Body of pancreas (tissue), 4 donors: Measurements from ENCODE around the gene CCT8L2. TPM values are rescaled to one million over a fixed set of nuclear protein-coding genes. Genes with fewer than 3 reads are reported as not detected.
A peak's percentile ranks its signal among the peaks of the same experiment; 100 is the strongest.
"Not testable (repeated sequence)": the region's sequence is repeated elsewhere in the genome, so short reads cannot be mapped to it uniquely, and the experiment has no call there.

Experiments used
- ATAC-seq: fragments of 150-250 bp; one replicate; pipeline ENCODE4 v1.9.1; 2016
- DNase-seq, 4 donors: peaks; one replicate each; pipeline ENCODE4 v3.0.0-alpha.2; 2019
- H3K27ac ChIP-seq, 4 donors: fragments of 200-600 bp; sonication (generic); 1 replicate in 3 of 4; 2 replicates in 1 of 4; pipeline versions ENCODE4 v1.5.1 to v1.6.1; 2016 to 2019; ENCODE audit warnings: mild to moderate bottlenecking in 1 of 4, mixed read lengths in 1 of 4, moderate library complexity in 1 of 4
- H3K27me3 ChIP-seq, 2 donors: fragments of 200-600 bp; sonication (generic); one replicate each; pipeline ENCODE4 v1.6.0; 2016; ENCODE audit warnings: mild to moderate bottlenecking in 1 of 2
- H3K36me3 ChIP-seq, 2 donors: fragments of 200-600 bp; sonication (generic); replicated peaks in 1 of 2; 2 replicates each; pipeline ENCODE4 v1.5.1; 2016; ENCODE audit warnings: low read depth in 2 of 2; ENCODE audit not compliant: insufficient read depth in 1 of 2
- H3K4me1 ChIP-seq: fragments of 200-600 bp; sonication (generic); one replicate; pipeline ENCODE4 v1.6.0; 2016
- H3K4me3 ChIP-seq, 2 donors: fragments of 200-600 bp; sonication (generic); 1 replicate in 1 of 2; 2 replicates in 1 of 2; pipeline ENCODE4 v1.5.1; 2016 to 2019
- H3K9me3 ChIP-seq, 3 donors: fragments of 200-600 bp; sonication (generic); 1 replicate in 2 of 3; 2 replicates in 1 of 3; pipeline ENCODE4 v1.5.1; 2016
- CTCF ChIP-seq, 7 experiments: fragments of 450-650 bp in 4 of 7; fragments of 200-600 bp in 3 of 7; sonication (generic) in 3 of 7; IDR thresholded peaks; one replicate each; pipeline ENCODE4 v1.5.1; 2016 to 2019; ENCODE audit warnings: antibody characterized with exemption in 7 of 7
- POLR2A ChIP-seq, 3 donors: fragments of 450-650 bp; IDR thresholded peaks; one replicate each; pipeline ENCODE4 v1.6.1; 2016; ENCODE audit warnings: antibody characterized with exemption in 3 of 3, mild to moderate bottlenecking in 2 of 3
- WGBS, 2 donors: methylation state at CpG; one replicate each; pipeline ENCODE4 v1.1.5; 2017; 5-methylcytosine and 5-hydroxymethylcytosine counted together
- intact Hi-C: fragments of 100-400 bp; cut with DNase I; formaldehyde crosslinking; loops from one replicate; pipeline ENCODE4 v1.15.1; 2023
- total RNA-seq, 2 donors: library from RNA; depleted of rRNA; stranded (reverse); fragments of >200 nt; gene quantifications; one replicate each; pipeline ENCODE4 v1.1.0, GENCODE V29; 2016

CCT8L2 gene
- total RNA-seq, 2 donors from 2014 or later = not detected

DNA sequence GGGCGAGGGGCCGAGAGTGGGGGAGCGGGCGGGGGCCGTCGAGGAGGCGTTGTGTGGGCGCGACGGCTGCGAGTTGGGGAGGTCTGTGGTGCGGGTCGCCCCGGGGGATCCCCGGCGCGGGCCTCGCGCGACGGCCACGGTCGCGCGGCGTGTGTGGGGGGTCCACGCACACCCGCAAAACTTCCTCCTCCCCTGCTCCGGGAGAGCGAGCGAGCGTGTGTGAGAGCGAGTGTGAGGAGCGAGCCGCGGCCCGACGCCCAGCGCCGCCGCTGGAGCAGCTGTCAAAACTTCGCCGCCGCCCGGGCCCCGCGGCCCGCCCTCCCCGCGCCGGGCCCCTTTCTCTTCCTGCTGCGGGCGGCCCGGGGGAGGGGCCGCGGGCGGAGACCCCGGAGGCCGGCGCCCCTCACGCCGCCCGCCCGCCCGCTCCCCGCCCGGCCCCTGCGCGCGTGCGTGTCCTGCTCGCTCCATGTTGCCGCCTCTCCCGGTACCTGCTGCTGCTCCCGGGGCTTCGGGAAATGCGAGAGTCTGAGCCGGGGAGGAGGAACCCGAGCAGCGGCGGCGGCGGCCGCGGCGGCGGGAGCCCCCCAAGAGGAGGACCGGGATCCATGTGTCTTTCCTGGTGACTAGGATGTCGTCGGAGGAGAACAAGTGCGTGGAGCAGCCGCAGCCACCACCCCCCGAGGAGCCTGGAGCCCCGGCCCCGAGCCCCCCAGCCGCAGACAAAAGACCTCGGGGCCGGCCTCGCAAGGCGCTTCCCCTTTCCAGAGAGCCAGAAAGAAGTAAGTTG is 9.0 kb upstream of the CCT8L2 start:
- Histone ChIP-seq H3K4me1 (no peaks in the 10 kb centered on the region), H3K4me3 (no peak overlapping the region), H3K36me3 (no peaks in the 10 kb centered on the region), H3K27me3 (peaks cover 0 to 4% of the 10 kb centered on the region in 2 donors), H3K27ac (peak overlapping the region in 1 of 4 donors; percentile 75), H3K9me3 (peaks cover 0 to 5% (median 0%) of the 10 kb centered on the region in 3 donors)
- DNase-seq (peak in 2 of 4 donors; percentile 9 to 14), ATAC-seq (peak; percentile 43)
- intact Hi-C loops = no loop called here
- TF ChIP-seq POLR2A (IDR thresholded peaks at IDR 0.05) (no peak), CTCF (IDR thresholded peaks at IDR 0.05) (no peak)
- 0 to 1% methylated on average over 4 to 72 of the region's 100 CpGs for WGBS, 2 donors

GRCh38 chr22:16600644-16601436 is 8.2 kb upstream of the CCT8L2 start:
- DNase-seq (peak; percentile 45 to 68 (median 57)), ATAC-seq (peak; percentile 86)
- H3K4me3 ChIP-seq, intact Hi-C loops, H3K27me3 ChIP-seq, H3K36me3 ChIP-seq, H3K9me3 ChIP-seq, H3K4me1 ChIP-seq: not testable (repeated sequence)
- H3K27ac ChIP-seq = peak overlapping the region in 1 of 4 donors; percentile 75
- 4 to 13% methylated on average over 18 to 39 of the region's 71 CpGs for WGBS, 2 donors

GRCh38 chr22:16599648-16600047 is 7.0 kb upstream of the CCT8L2 start:
- H3K4me3 ChIP-seq, H3K4me1 ChIP-seq, intact Hi-C loops, H3K9me3 ChIP-seq, DNase-seq, H3K27ac ChIP-seq, ATAC-seq, H3K27me3 ChIP-seq, H3K36me3 ChIP-seq: not testable (repeated sequence)
- WGBS, 2 donors = 19 to 28% methylated on average over 4 of the region's 4 CpGs

GRCh38 chr22:16595251-16595650 is 2.6 kb upstream of the CCT8L2 start:
- H3K4me3 ChIP-seq, H3K4me1 ChIP-seq, H3K27me3 ChIP-seq, DNase-seq, H3K27ac ChIP-seq, intact Hi-C loops, H3K36me3 ChIP-seq, ATAC-seq, H3K9me3 ChIP-seq: not testable (repeated sequence)
- 71 to 75% methylated on average over 8 of the region's 8 CpGs for WGBS, 2 donors

DNA sequence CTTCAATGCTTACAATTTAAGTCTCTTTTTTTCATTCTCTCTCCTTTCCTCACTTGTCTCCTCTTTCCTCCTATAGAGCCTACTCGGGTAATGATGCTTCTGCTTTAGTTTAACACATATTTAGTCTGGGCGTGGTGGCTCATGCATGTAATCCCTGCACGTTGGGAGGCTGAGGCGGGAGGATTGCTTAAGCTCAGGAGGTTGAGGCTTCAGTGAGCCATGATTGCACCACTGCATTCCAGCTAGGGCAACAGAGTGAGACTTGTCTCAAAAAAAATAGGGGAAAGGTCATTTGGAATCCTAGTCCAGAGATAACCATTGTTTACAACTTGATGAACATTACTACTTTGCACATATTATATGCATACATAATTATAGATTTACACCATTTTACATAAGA is 1.4 kb upstream of the CCT8L2 start:
- H3K36me3 ChIP-seq = no peaks in the 10 kb centered on the region
- no peaks in the 10 kb centered on the region for H3K9me3 ChIP-seq
- no peaks in the 10 kb centered on the region for H3K4me1 ChIP-seq
- ATAC-seq (no peak), DNase-seq (no peak)
- no peaks in the 10 kb centered on the region for H3K27me3 ChIP-seq
- TF ChIP-seq POLR2A (IDR thresholded peaks at IDR 0.05) (no peak), CTCF (IDR thresholded peaks at IDR 0.05) (no peak)
- H3K4me3 ChIP-seq = no peak overlapping the region
- intact Hi-C loops = no loop called here
- WGBS, 2 donors = 63 to 68% methylated on average over 4 of the region's 4 CpGs
- no peak overlapping the region for H3K27ac ChIP-seq

DNA sequence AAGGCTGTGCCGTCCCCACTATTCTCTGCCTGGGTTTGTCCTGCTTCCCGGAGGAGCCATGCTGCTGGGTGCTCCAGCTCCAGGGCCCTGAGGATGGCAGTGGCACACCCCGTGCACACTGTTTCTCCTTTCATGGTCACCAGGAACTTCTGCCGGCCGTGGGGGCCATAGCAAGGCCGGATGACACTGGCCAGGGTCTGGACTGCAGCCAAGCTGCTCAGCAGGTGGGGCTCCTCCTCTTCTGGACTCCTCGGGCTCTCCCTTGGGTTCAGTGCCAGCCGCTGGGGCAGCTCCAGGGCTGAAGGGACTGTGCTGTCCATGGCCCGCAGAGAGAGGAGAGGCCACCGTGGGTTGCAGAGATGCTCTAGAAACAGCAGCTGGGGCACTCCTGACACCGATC is 379 bp downstream of the CCT8L2 start:
- H3K36me3 ChIP-seq, DNase-seq, intact Hi-C loops, H3K27me3 ChIP-seq, ATAC-seq, H3K4me3 ChIP-seq, H3K4me1 ChIP-seq, H3K27ac ChIP-seq, H3K9me3 ChIP-seq: not testable (repeated sequence)
- 73 to 76% methylated on average over 3 to 11 of the region's 11 CpGs for WGBS, 2 donors

DNA sequence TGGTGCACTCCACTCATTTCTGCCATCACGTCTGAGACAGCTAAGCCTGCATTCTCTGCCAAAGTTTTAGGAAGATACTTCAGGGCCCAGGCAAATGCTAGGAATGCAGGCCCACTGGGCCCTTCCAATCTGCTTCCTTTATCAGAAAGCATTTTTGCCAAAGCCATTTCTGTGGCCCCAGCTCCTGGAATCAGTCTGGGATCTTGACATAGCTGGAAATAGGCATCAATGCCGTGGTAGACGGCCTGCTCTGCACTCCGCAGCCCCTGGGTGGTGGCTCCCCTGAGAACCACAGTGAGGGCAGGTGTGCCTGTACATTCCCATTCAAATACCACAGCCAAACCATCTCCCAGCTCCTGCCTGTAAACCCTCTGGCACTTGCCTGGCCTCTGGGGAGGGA is 1.5 kb downstream of the CCT8L2 start:
- H3K9me3 ChIP-seq, DNase-seq, intact Hi-C loops, ATAC-seq, H3K36me3 ChIP-seq, H3K27me3 ChIP-seq, H3K27ac ChIP-seq, H3K4me3 ChIP-seq, H3K4me1 ChIP-seq: not testable (repeated sequence)
- 50 to 63% methylated on average over 1 to 4 of the region's 4 CpGs for WGBS, 2 donors
